Pancreas (tissue), 10 donors: ENCODE results near the gene KRT7. TPM values are rescaled to one million over a fixed set of nuclear protein-coding genes. Genes with fewer than 3 reads are reported as not detected.

Source experiments
- ATAC-seq, 4 donors: fragments of 200-7000 bp; cut with Tn5 transposase; one replicate each; pipeline versions ENCODE4 v1.8.0 to v1.9.1; 2020; ENCODE audit warnings: mild to moderate bottlenecking in 4 of 4, moderate library complexity in 4 of 4
- DNase-seq, 6 donors: peaks; one replicate each; pipeline ENCODE4 v3.0.0-alpha.2; 2020
- FAIRE-seq: peaks from 2 replicates; lab custom pipeline; 2012; peaks lifted over from hg19 to GRCh38; lab: Jason Lieb, UNC
- H3K27ac ChIP-seq, 4 donors: fragments of 200-600 bp; sonication (generic); 1 replicate in 3 of 4; 2 replicates in 1 of 4; pipeline versions ENCODE4 v1.5.0 to v1.8.0; 2020
- H3K27me3 ChIP-seq, 4 donors: fragments of 200-600 bp; one replicate each; pipeline ENCODE4 v1.8.0; 2021
- H3K36me3 ChIP-seq, 3 donors: fragments of 200-600 bp; sonication (generic) in 1 of 3; one replicate each; pipeline versions ENCODE4 v1.5.0 to v1.8.0; 2020 to 2021
- H3K4me1 ChIP-seq, 3 donors: fragments of 200-600 bp; one replicate each; pipeline ENCODE4 v1.8.0; 2021
- H3K4me3 ChIP-seq, 4 donors: fragments of 200-600 bp; sonication (generic) in 2 of 4; one replicate each; pipeline versions ENCODE4 v1.5.0 to v1.8.0; 2020 to 2021
- H3K9me3 ChIP-seq, 4 donors: fragments of 200-600 bp; one replicate each; pipeline ENCODE4 v1.8.0; 2021
- WGBS, 2 donors: extraction: QIAGEN DNeasy Blood & Tissue Kit; methylation state at CpG; one replicate each; pipeline ENCODE4 v1.1.7; 2013; 5-methylcytosine and 5-hydroxymethylcytosine counted together
- intact Hi-C, 3 donors: fragments of 100-400 bp; cut with DNase I; formaldehyde crosslinking; loops; one replicate each; pipeline versions ENCODE4 v1.11.1 to v1.14.2; 2022
- polyA plus RNA-seq, 2 donors: library from polyadenylated mRNA; stranded (reverse); fragments of 200-250 nt; gene quantifications; one replicate each; pipeline ENCODE4 v1.2.3, GENCODE V29; 2013
- total RNA-seq, 6 donors: library from RNA; stranded (reverse); fragmentation: NEBNext Ultra II Directional in 4 of 6; extraction: Animal tissue kit (Norgen Biotek cat#: 25700) in 4 of 6; gene quantifications; one replicate each; pipeline versions ENCODE4 v1.2.1 to v1.2.4, GENCODE V29; 2021 to 2023
- TF ChIP-seq, protein P1 (sequence below), 4 donors: fragments of 200-600 bp; sonication (generic) in 3 of 4; IDR thresholded peaks; one replicate each; pipeline versions ENCODE4 v1.5.0 to v1.8.0; 2021; ENCODE audit warnings: antibody characterized with exemption in 4 of 4
- donor health status: healthy with polysubstance abuse.
- donor health status: DM: no; HTN: no; CAD: no; lungs with moderate emphysema.
- donor health status: DM: no; HTN: no; CAD: no.
- donor health status: control.
- donor health status: control.
- donor health status: Bipolar disorder and iron deficiency.
- donor health status: DM: yes; HTN: yes; CAD: no.
- donor health status: DM: no; HTN: no; CAD: no.
- donor health status: DM: no; HTN: no; CAD: no.
- donor health status: DM: yes; HTN: yes; CAD: no.

KRT7 gene
- total and polyA plus RNA-seq, 8 donors: 57.5 to 336 (median 116) TPM

DNA sequence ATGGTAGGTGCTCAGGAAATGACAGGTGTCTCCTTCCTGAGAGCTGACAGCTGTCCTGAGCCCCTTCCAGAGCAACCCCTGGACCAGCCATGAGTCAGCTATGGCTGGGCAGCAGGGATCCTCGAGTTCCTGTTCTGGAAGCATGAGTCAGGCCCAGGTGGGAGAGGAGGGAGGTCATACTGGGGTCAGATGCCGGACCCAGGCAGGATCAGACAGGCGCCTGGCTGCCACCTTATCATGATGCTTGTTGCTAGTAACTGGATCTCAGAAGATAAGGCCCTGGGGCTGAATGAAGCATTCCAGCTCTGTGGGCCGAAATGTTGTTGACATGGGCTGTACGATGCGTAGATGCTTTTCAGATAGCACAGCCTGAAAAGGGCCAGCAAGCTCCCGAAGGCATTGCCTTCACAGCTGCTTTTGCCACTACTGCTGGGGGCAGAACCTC lies 17.4 kb upstream of the KRT7 start:
- FAIRE-seq: no peak
- ATAC-seq: peak in 2 of 4 donors; percentile 7 to 17
- Histone ChIP-seq H3K4me1 (peaks cover 20 to 48% (median 20%) of the 10 kb centered on the region in 3 donors), H3K27ac (peak overlapping the region in 2 of 4 donors; percentile 48 to 50), H3K36me3 (no peaks in the 10 kb centered on the region), H3K27me3 (no peaks in the 10 kb centered on the region), H3K9me3 (no peaks in the 10 kb centered on the region), H3K4me3 (no peak overlapping the region)
- TF ChIP-seq, protein P1, sequence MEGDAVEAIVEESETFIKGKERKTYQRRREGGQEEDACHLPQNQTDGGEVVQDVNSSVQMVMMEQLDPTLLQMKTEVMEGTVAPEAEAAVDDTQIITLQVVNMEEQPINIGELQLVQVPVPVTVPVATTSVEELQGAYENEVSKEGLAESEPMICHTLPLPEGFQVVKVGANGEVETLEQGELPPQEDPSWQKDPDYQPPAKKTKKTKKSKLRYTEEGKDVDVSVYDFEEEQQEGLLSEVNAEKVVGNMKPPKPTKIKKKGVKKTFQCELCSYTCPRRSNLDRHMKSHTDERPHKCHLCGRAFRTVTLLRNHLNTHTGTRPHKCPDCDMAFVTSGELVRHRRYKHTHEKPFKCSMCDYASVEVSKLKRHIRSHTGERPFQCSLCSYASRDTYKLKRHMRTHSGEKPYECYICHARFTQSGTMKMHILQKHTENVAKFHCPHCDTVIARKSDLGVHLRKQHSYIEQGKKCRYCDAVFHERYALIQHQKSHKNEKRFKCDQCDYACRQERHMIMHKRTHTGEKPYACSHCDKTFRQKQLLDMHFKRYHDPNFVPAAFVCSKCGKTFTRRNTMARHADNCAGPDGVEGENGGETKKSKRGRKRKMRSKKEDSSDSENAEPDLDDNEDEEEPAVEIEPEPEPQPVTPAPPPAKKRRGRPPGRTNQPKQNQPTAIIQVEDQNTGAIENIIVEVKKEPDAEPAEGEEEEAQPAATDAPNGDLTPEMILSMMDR (IDR thresholded peaks at IDR 0.05): no peak
- intact Hi-C loops: loop anchor here in 1 of 3 donors (10.0 kb wide), 1 partner anchor 59 kb away; the partner anchor contains the start of gene KRT86
- peak in 2 of 6 donors; percentile 33 to 60 for DNase-seq
- 57 to 62% methylated on average over 7 of the region's 7 CpGs for WGBS, 2 donors

DNA sequence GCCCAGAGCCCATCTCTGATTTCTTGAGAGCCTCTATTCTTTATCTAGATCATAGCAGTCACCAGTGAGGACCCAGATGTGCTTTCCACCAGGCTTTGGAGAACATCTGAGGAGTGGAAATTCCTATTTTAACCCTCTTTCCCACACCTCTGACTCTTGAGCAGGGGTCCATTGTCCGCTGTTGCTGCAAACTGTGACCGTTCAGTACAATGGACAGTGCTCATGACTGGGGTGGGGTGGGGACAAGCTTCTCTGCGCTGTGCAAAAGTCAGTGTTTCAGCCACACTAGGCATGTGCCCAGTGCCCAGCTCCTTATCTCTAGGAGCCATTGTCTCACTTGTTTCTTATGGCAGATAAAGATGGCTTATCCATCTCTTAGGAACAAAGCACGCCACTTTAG lies 16.9 kb upstream of the KRT7 start:
- FAIRE-seq: no peak

DNA sequence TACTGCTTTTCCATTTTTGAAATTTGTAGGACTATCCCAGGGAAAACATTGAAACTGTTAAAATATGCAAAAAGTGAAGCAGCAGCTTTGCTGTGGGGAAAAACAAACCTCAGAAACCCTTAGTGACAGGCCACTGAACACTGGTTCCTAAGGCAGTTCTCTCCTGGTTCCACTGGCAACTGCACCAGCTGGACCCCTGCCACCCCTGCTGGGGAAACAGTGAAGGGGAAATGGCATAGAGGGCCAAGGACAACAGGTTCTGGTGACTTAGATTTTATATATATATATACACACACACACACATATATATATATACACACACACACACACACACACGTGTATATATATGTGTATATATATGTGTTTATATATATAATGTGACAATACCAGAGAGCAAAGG lies 16.2 kb upstream of the KRT7 start:
- ATAC-seq: peak; percentile 29 to 40 (median 38)
- 0% methylated on average over 1 of the region's 1 CpG for WGBS, 2 donors
- DNase-seq: peak in 3 of 6 donors; percentile 68 to 84 (median 78)
- H3K27me3 ChIP-seq: no peaks in the 10 kb centered on the region
- peak overlapping the region in 3 of 4 donors; percentile 33 to 82 (median 51) for H3K27ac ChIP-seq
- H3K9me3 ChIP-seq: no peaks in the 10 kb centered on the region
- no peaks in the 10 kb centered on the region for H3K36me3 ChIP-seq
- TF ChIP-seq, protein P1 (IDR thresholded peaks at IDR 0.05): no peak
- intact Hi-C loops: loop anchor here in 1 of 3 donors (10.0 kb wide), 1 partner anchor 58 kb away; the partner anchor contains the start of gene KRT86
- no peak overlapping the region for H3K4me3 ChIP-seq
- no peak for FAIRE-seq
- H3K4me1 ChIP-seq: peaks cover 28 to 60% (median 32%) of the 10 kb centered on the region in 3 donors

More for the DNA sequence above, 16.9 kb upstream of the KRT7 start:
- Histone ChIP-seq H3K36me3 (no peaks in the 10 kb centered on the region), H3K27me3 (no peaks in the 10 kb centered on the region), H3K4me3 (no peak overlapping the region), H3K9me3 (no peaks in the 10 kb centered on the region), H3K4me1 (peaks cover 21 to 53% (median 25%) of the 10 kb centered on the region in 3 donors), H3K27ac (peak overlapping the region in 2 of 4 donors; percentile 48 to 50)
- no peak for DNase-seq
- 74 to 81% methylated on average over 4 of the region's 4 CpGs for WGBS, 2 donors
- TF ChIP-seq, protein P1 (IDR thresholded peaks at IDR 0.05): no peak
- no peak for ATAC-seq
- intact Hi-C loops: loop anchor here in 1 of 3 donors (10.0 kb wide), 1 partner anchor 59 kb away; the partner anchor contains the start of gene KRT86

DNA sequence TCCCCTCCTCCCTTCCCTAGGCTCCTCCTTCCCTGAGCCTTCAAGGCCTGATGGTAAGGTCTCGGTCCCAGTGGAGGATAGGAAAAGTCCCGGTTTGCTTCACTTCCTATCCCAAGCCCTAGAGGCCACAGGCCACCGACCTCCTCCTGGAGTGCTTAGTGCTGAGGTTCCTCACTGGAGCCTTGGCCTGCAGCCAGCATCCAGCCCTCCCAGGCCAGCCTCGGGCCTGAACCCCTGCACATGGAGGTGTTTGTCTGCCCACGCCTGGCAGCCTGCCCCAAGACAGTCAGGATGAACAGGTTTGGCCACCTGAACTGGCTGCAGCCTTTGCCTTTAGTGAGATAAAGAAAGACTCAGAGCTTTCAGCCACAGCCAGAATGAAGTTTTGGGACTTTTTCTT lies 15.8 kb upstream of the KRT7 start:
- WGBS, 2 donors: 3 to 7% methylated on average over 5 of the region's 5 CpGs
- H3K27ac ChIP-seq: peak overlapping the region in 3 of 4 donors; percentile 33 to 82 (median 51)
- no peaks in the 10 kb centered on the region for H3K9me3 ChIP-seq
- H3K27me3 ChIP-seq: no peaks in the 10 kb centered on the region
- no peaks in the 10 kb centered on the region for H3K36me3 ChIP-seq
- ATAC-seq: peak; percentile 40 to 64 (median 58)
- H3K4me3 ChIP-seq: no peak overlapping the region
- DNase-seq: peak; percentile 81 to 95 (median 90)
- FAIRE-seq: no peak
- intact Hi-C loops: loop anchor here in 1 of 3 donors (10.0 kb wide), 1 partner anchor 58 kb away; the partner anchor contains the start of gene KRT86
- TF ChIP-seq, protein P1 (IDR thresholded peaks at IDR 0.05): no peak
- H3K4me1 ChIP-seq: peaks cover 32 to 64% (median 35%) of the 10 kb centered on the region in 3 donors

DNA sequence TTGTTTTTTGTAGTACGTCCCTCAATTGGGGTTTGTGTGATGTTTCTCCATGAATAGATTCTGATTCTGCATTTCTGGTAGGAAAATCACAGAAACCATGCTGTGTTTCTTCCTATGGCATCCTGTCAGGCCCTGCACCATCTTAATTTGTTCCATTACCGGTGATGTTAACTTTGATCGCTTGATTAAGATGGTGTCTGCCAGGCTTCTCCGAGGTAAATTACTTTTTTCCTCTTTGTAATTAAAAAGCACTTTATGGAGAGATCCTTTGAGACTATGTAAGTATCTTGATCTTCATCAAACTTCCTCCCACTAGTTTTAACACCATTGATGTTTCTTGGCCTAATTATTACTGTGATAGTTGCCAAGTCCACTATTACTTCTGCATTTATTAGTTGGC lies 15.0 kb upstream of the KRT7 start:
- ATAC-seq: no peak
- no peak for FAIRE-seq
- Histone ChIP-seq H3K27ac (peak overlapping the region in 3 of 4 donors; percentile 33 to 82 (median 51)), H3K36me3 (no peaks in the 10 kb centered on the region), H3K27me3 (no peaks in the 10 kb centered on the region), H3K9me3 (no peaks in the 10 kb centered on the region), H3K4me3 (no peak overlapping the region), H3K4me1 (peaks cover 39 to 72% (median 41%) of the 10 kb centered on the region in 3 donors)
- TF ChIP-seq, protein P1 (IDR thresholded peaks at IDR 0.05): no peak
- WGBS, 2 donors: 69 to 73% methylated on average over 4 of the region's 4 CpGs
- DNase-seq: no peak
- intact Hi-C loops: loop anchor here in 1 of 3 donors (10.0 kb wide), 1 partner anchor 57 kb away; the partner anchor contains the start of gene KRT86
